Endodermal cell (in vitro differentiated cells): Measurements from ENCODE around the gene ASAP3. TPM values are rescaled to one million over a fixed set of nuclear protein-coding genes. Genes with fewer than 3 reads are reported as not detected.
A peak's percentile ranks its signal among the peaks of the same experiment; 100 is the strongest.

Experiments
- DNase-seq: peaks from one replicate; pipeline ENCODE4 v3.0.0-alpha.2; 2017
- H3K27ac ChIP-seq: 2 replicates; pipeline ENCODE4 v1.5.1; 2013; ENCODE audit warnings: mild to moderate bottlenecking, low read depth, low read length, moderate library complexity
- H3K27me3 ChIP-seq: 2 replicates; pipeline ENCODE4 v1.6.1; 2013; ENCODE audit warnings: mild to moderate bottlenecking, low read length, moderate library complexity; ENCODE audit not compliant: insufficient read depth, control insufficient read depth, poor library complexity, severe bottlenecking
- H3K36me3 ChIP-seq: 2 replicates; pipeline ENCODE4 v1.7.0; 2013; ENCODE audit warnings: mild to moderate bottlenecking, low read length, moderate library complexity; ENCODE audit not compliant: control insufficient read depth, insufficient read depth
- H3K4me1 ChIP-seq: one replicate; pipeline ENCODE4 v1.7.0; 2013; ENCODE audit warnings: low read length; ENCODE audit not compliant: control insufficient read depth, insufficient read depth
- H3K4me3 ChIP-seq: 2 replicates; pipeline ENCODE4 v1.5.1; 2013; ENCODE audit warnings: mild to moderate bottlenecking, low read length, moderate library complexity
- H3K9ac ChIP-seq: 2 replicates; pipeline ENCODE4 v1.6.1; 2013; ENCODE audit warnings: mild to moderate bottlenecking, low read length, moderate library complexity; ENCODE audit not compliant: poor library complexity, severe bottlenecking; ENCODE audit errors: extremely low read depth
- H3K9me3 ChIP-seq: 2 replicates; pipeline ENCODE4 v1.6.1; 2013; ENCODE audit warnings: mild to moderate bottlenecking, low read length, moderate library complexity; ENCODE audit not compliant: control insufficient read depth
- H3K27ac Mint-ChIP-seq: 2 replicates; pipeline ENCODE4 v1.8.0; 2020; ENCODE audit warnings: mixed read lengths
- H3K27me3 Mint-ChIP-seq: 2 replicates; pipeline ENCODE4 v1.8.0; 2021; ENCODE audit warnings: mild to moderate bottlenecking, mixed read lengths; ENCODE audit not compliant: insufficient read depth
- H3K36me3 Mint-ChIP-seq: 2 replicates; pipeline ENCODE4 v1.8.0; 2020; ENCODE audit warnings: low read depth, mixed read lengths
- H3K4me1 Mint-ChIP-seq: 2 replicates; pipeline ENCODE4 v1.8.0; 2020; ENCODE audit warnings: mixed read lengths
- H3K4me3 Mint-ChIP-seq: 2 replicates; pipeline ENCODE4 v1.8.0; 2020; ENCODE audit warnings: mild to moderate bottlenecking, moderate library complexity, mixed read lengths
- H3K9me3 Mint-ChIP-seq: 2 replicates; pipeline ENCODE4 v1.8.0; 2020; ENCODE audit warnings: mild to moderate bottlenecking, mixed read lengths
- WGBS, 2 experiments: methylation state at CpG; one replicate each; pipeline versions ENCODE4 v1.1.5 to v1.1.7; 2013; ENCODE audit warnings: missing lambda C conversion rate in 2 of 2, mixed read lengths in 1 of 2; ENCODE audit not compliant: insufficient coverage in 1 of 2, insufficient read length in 1 of 2; 5-methylcytosine and 5-hydroxymethylcytosine counted together
- total RNA-seq, 2 donors: library from RNA; stranded (reverse); fragmentation: NEBNext Ultra II Directional in 1 of 2; extraction: Animal tissue kit (Norgen Biotek cat#: 25700) in 1 of 2; gene quantifications; 2 replicates in 1 of 2; 3 replicates in 1 of 2; pipeline ENCODE4 v1.2.1, GENCODE V29; 2021
- TF ChIP-seq, protein P1 (sequence below): fragments of 200-600 bp; sonication (generic); conservative IDR thresholded peaks from 2 replicates; pipeline ENCODE4 v1.5.0; 2021; ENCODE audit warnings: antibody characterized with exemption, mild to moderate bottlenecking

The ASAP3 gene
- total RNA-seq, 2 donors from 2014 or later: 78.7 to 91.0 TPM

GRCh38 chr1:23438545-23438944 lies 45.4 kb downstream of the ASAP3 start:
- no peaks in the 10 kb centered on the region for H3K27me3 ChIP-seq
- H3K4me1 Mint-ChIP-seq: no peaks in the 10 kb centered on the region
- no peak overlapping the region for H3K4me3 Mint-ChIP-seq
- H3K27me3 Mint-ChIP-seq: no peaks in the 10 kb centered on the region
- no peak overlapping the region for H3K4me3 ChIP-seq
- DNase-seq: no peak
- TF ChIP-seq, protein P1, sequence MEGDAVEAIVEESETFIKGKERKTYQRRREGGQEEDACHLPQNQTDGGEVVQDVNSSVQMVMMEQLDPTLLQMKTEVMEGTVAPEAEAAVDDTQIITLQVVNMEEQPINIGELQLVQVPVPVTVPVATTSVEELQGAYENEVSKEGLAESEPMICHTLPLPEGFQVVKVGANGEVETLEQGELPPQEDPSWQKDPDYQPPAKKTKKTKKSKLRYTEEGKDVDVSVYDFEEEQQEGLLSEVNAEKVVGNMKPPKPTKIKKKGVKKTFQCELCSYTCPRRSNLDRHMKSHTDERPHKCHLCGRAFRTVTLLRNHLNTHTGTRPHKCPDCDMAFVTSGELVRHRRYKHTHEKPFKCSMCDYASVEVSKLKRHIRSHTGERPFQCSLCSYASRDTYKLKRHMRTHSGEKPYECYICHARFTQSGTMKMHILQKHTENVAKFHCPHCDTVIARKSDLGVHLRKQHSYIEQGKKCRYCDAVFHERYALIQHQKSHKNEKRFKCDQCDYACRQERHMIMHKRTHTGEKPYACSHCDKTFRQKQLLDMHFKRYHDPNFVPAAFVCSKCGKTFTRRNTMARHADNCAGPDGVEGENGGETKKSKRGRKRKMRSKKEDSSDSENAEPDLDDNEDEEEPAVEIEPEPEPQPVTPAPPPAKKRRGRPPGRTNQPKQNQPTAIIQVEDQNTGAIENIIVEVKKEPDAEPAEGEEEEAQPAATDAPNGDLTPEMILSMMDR: no peak
- peaks cover 75% of the 10 kb centered on the region for H3K36me3 Mint-ChIP-seq
- no peak overlapping the region for H3K9ac ChIP-seq
- no peaks in the 10 kb centered on the region for H3K9me3 Mint-ChIP-seq
- no peaks in the 10 kb centered on the region for H3K9me3 ChIP-seq
- H3K27ac ChIP-seq: no peak overlapping the region
- WGBS, 2 experiments: 93 to 98% methylated on average over 5 to 8 of the region's 8 CpGs
- H3K27ac Mint-ChIP-seq: no peak overlapping the region
- no peaks in the 10 kb centered on the region for H3K4me1 ChIP-seq
- peaks cover 65% of the 10 kb centered on the region for H3K36me3 ChIP-seq

DNA sequence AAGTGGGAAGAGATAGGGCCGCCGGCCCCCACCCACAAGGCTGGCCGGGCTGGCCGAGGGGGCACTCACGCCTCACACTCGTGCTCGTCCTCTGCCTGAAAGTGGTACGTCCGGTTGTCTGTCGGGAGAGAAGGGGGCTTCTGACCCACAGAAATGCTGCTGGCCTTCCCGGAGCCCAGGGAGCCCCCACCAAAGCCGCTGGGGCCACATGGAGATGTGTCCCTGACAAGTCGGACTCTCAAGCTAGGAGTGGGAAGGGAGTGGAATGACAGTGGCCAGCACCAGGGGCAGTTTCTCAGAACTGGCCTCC lies 46.7 kb downstream of the ASAP3 start:
- Mint-ChIP-seq H3K27ac (no peak overlapping the region), H3K36me3 (peaks cover 80% of the 10 kb centered on the region), H3K9me3 (no peaks in the 10 kb centered on the region), H3K4me1 (no peaks in the 10 kb centered on the region), H3K4me3 (no peak overlapping the region), H3K27me3 (no peaks in the 10 kb centered on the region)
- TF ChIP-seq, protein P1: no peak
- Histone ChIP-seq H3K4me1 (no peaks in the 10 kb centered on the region), H3K27ac (no peak overlapping the region), H3K36me3 (peaks cover 71% of the 10 kb centered on the region), H3K27me3 (no peaks in the 10 kb centered on the region), H3K4me3 (no peak overlapping the region), H3K9me3 (no peaks in the 10 kb centered on the region), H3K9ac (no peak overlapping the region)
- 96 to 97% methylated on average over 5 to 13 of the region's 13 CpGs for WGBS, 2 experiments
- no peak for DNase-seq

GRCh38 chr1:23436520-23437354 lies 47.2 kb downstream of the ASAP3 start:
- H3K9me3 Mint-ChIP-seq: no peaks in the 10 kb centered on the region
- DNase-seq: peak; percentile 99
- WGBS, 2 experiments: 91 to 93% methylated on average over 26 to 49 of the region's 49 CpGs
- TF ChIP-seq, protein P1: no peak
- H3K27ac ChIP-seq: no peak overlapping the region
- H3K36me3 ChIP-seq: peaks cover 71% of the 10 kb centered on the region
- no peaks in the 10 kb centered on the region for H3K4me1 ChIP-seq
- H3K27me3 ChIP-seq: no peaks in the 10 kb centered on the region
- no peak overlapping the region for H3K4me3 Mint-ChIP-seq
- H3K36me3 Mint-ChIP-seq: peaks cover 77% of the 10 kb centered on the region
- H3K9me3 ChIP-seq: no peaks in the 10 kb centered on the region
- no peak overlapping the region for H3K9ac ChIP-seq
- H3K27ac Mint-ChIP-seq: no peak overlapping the region
- no peaks in the 10 kb centered on the region for H3K4me1 Mint-ChIP-seq
- H3K4me3 ChIP-seq: no peak overlapping the region
- H3K27me3 Mint-ChIP-seq: no peaks in the 10 kb centered on the region
